ENCODE measurements around the gene SERTM1. TPM values are rescaled to one million over a fixed set of nuclear protein-coding genes. Genes with fewer than 3 reads are reported as not detected.
A peak's percentile ranks its signal among the peaks of the same experiment; 100 is the strongest.

SERTM1 gene
- total RNA-seq (ENCODE audit: insufficient read depth, low replicate concordance) = 5.8 TPM

DNA sequence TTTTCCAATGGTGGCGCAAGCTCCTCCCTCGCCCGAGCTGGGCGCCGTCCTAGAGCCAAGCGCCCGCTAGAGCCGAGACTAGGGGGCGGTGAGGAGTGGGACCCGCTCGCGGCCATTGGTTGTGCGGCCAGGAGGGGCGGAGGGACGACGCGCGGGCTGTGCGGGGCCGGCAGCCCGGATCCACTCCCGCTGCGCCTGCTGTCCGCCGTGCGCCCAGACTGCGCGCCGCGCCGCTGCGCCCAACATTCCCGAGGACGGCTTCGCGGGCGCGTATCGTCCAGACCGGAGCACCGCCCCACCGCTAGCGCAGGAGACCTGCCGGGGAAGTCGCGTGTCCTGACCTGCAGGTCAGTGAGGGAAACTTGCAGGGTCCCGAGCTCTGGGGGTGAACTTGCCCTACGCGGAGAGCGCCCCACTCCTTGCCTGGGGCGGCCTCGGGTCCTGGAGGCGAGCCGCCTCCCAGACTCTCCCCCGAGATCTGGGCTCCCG is at the start of gene SERTM1:
Gene SERTM1 (plus strand): TSS at position 183 of the 489 bp plus-strand sequence. CDS start 21,059 bp downstream, outside the sequence.
- peak; percentile 3 for DNase-seq (ENCODE audit: low spot score)

DNA sequence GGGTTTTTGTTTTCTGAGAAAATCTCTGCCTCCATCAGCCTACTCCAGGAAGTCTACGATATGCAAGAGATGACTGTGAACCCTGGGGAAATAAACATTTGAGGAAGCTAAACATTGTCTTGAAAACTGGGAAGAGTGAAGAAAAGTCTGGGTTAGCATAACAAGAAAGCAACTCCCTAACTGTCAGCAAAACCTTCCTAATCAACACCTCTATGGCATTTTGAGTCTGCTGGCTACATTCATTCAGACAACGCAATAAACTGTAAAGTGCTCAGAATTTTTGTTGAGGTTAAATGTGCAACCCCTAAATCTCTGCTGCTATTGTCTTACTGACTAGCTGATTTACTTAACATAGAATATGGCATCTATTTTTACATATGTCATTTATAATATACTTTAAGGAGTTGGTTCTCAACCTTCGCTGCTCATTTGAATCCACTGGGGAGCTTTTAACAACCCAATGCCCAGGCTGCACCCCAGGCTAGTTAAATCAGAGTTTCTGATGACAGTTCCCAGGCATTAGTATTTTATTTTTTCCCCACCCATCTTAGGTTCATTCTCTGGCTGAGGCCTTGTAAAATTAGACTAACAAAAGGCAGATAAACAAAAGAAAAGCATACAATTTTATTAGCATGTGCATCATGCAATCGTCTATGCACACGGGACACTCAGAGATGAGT is 45.3 kb upstream of the SERTM1 start:
- DNase-seq (ENCODE audit: low spot score) = no peak

DNA sequence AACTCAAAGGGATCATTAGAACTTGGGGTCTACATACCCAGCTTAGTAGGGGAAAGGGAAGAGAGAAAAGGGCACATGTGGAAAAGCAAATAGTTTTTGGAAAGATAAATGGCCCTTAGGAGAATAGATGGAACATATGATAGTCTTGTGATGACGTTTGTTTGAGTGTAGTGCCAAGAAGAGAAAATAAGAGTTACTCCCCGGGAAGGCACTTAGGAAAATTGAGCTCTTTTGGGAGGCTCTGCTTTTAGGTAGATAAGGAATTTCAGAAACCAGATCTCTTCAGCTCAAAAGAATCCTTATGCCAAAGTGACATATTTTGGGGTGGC is 44.8 kb upstream of the SERTM1 start:
- no peak for DNase-seq (ENCODE audit: low spot score)

DNA sequence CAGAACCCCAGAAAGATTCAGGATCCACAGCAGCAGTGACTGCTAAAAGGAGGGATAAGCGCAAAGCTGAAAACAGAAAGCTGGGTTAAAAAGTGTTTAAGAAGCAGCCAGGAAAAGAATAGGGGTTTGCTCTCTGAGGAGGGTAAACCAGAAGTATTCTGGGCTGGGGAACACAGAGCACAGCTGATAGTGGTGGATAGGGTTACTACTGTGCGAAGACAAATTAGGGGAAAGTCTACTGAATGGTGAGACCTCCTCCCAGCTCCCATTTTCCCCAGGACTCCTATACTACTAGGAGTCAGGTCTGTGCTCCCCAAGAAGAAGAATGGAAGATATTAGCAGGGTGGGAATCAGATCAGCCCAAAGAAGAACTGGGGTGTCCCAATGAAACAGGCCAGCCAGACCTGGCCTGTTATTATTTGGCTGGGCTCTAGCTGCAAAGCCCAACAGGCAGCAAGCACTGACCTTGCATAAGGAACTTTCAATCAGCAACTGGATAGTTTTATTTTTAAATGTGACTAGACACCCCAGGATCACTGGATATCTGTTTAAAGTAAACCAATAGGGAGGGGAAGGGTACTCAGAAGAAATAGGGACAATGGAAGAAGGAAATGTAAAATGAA is 43.5 kb upstream of the SERTM1 start:
- DNase-seq (ENCODE audit: low spot score) = no peak

DNA sequence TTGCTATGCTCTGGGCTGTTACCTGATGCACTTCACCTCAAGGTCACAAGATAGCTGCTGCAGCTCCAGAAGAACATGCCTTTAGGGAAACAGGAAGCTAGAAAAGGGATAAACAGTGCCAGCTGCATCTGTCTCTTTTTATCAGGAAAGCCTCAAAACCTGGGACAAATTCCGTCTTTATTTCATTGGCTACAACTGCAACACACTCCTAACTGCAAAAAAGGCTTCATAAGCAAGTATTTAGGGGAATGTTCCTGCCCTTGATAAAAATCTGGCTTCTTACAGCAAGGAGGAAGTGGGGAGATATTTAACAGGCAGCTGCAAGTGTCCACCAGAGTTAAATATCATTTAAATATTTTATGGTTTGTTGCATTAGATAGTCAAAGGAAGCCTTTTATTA is 34.2 kb upstream of the SERTM1 start:
- no peak for DNase-seq (ENCODE audit: low spot score)

- no peak for DNase-seq (ENCODE audit: low spot score)
Measured at GRCh38 chr13:36650611-36651010, 23.2 kb upstream of the SERTM1 start.

GRCh38 chr13:36665630-36666029 is 8.2 kb upstream of the SERTM1 start:
- DNase-seq (ENCODE audit: low spot score) = no peak

DNA sequence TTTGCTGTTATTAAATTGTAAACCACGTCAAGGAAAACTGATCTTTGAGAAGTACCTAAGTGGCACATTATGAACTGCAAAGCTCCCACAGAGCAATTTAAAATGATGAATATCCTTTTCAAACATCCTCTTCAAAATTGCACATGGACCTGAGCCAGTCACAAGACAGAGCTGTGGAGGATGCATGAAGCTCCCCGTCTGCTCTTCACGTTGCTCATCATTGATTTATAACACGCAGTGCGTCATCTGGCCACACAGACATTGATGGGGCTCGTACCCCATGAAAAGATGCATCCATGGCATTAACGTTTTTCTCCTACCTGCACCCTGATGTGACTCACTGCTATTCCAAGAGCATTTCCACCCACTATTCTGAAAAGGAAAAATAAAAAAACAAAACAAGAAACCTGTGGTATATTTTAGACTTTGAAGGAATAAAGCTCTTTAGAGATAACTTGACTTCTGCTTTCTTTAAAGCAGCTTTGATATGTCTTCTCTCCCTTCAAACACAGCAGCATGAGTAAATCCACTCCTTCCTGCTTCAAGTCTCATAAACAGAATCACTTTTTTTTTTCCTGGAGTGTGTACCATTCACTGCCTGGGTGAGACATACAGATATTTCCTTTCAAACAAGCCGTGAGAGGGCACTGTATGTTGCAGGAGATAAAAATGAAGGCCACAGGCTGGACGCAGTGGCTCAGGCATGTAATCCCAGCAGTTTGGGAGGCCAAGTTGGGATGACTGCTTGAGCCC is 7.2 kb upstream of the SERTM1 start:
- DNase-seq (ENCODE audit: low spot score) = peak; percentile 87

DNA sequence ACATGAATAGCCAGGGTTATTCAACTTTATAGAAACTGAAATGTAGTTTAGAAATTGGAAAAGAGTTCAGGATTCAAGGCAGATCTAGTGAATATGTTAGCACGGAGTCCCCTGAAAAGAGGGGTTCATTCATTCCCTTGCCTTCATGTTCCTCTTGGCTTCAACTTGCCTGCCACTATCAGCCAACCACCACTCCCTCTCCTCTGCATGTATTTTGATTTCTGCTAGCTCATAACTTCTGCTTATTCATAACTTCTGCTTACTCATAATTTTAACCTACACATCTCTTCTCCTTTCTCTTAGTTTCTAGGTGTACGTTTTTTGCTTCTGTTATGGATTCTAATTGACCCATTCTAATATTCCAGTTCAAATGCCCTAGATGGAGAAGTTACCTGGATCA is 5.5 kb upstream of the SERTM1 start:
- DNase-seq (ENCODE audit: low spot score) = no peak

DNA sequence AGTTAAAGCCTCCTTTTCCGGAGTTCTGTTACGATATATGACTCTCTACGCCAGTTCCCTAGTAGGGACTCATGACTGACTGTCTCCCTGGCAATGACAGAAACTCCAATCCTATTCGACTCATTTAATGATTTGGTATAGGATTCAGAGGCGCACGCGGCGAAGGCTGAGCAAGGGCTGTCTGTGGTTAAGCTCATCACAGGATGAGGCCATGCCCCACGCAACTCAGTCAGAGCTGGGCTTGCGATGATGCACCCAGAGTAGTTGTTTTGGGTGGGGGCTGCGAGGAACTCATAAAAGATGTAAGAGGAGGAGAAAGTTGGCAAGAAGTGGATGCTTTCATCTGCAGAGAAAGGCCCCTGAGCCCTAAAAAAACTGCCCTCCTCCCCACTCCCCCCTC is 468 bp upstream of the SERTM1 start:
- DNase-seq (ENCODE audit: low spot score) = no peak

- no peak for DNase-seq (ENCODE audit: low spot score)
Measured at GRCh38 chr13:36674337-36675212, 755 bp downstream of the SERTM1 start.

- DNase-seq (ENCODE audit: low spot score) = no peak
Measured at GRCh38 chr13:36675213-36675536, 1.4 kb downstream of the SERTM1 start.

DNA sequence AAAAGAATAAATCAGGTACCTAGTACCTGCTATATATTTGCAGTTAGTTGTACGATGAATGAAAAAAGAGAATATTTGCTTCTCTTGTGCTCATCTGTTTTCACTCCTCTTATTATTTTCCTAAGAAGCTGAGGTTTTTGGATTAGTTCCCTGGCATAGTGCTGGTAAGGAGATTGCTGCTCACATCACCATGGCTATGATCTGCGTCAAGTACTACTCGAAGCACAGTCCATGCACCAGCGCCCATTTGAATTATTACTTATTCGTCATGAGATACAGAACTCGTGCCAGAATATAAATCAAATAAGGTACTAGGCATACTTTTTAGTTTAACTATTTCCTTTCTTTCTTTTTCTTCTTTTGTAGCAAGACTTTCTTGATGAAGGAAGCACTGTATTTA is 7.1 kb downstream of the SERTM1 start:
- no peak for DNase-seq (ENCODE audit: low spot score)

- DNase-seq (ENCODE audit: low spot score) = no peak
Measured at GRCh38 chr13:36681894-36682624, 8.2 kb downstream of the SERTM1 start.

DNA sequence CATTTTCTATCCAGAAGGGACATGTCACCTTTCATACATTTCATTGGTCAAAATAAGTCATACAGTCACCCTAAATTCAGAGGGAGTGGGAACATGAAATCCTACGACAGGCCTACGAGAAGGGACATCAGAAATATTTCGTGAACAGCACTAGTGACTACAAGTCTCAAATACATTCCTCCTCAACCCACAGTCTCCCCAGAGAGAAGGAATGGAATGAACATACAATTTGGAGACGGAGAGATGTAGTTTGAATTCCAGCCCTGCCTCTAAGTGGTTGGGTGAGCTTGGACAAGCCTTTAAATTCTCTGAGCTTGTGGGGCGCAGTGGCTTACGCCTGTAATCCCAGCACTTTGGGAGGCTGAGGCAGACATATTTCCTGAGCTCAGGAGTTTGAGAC is 9.9 kb downstream of the SERTM1 start:
- no peak for DNase-seq (ENCODE audit: low spot score)

GRCh38 chr13:36685927-36686326 is 12.1 kb downstream of the SERTM1 start:
- peak; percentile 74 for DNase-seq (ENCODE audit: low spot score)

DNA sequence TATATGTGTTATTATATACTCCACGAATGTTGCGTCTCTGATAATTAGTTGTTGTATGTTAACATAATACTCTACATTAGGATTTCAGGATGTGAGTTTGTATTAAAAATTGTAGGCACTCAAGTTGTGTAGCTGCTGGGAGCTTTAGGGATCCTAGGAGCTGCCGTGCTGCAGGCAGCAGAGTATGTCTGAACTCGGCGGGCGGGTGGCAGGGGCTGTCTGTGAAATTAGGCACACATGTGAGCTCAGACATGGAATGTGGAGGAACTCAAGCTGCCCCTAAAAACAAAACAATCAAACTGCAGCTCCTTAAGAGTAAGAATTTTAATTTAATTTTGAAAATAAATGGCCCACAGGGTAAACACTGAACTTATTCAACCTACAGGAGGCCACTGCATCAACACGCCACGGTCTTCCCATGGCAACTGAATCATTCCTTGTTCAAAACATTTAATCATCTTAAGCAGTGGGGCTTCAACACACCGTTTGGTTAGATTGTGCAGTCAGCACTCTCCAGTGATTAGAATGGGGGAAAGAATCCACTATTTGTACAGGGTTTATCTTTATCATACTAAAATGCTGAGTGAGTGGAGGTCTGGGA is 22.7 kb downstream of the SERTM1 start:
- DNase-seq (ENCODE audit: low spot score) = no peak

DNA sequence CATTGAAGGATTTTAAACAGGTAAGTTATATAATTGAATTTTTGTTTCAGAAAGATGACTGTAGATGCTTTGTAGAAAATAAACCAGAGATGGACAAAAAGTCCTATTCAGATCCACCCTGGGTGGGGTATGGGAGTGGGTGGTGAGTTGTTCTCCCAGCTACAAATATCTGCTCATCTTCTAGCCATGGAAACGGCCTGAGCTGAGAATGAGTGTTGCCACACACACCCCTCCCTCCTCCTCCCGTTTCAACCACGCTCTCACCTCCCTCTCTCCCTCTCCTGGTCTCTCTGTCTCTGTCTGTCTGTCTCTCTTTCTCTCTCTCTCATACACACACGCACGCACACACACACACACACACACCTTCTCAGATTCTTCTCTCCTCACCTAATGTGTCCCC is 26.4 kb downstream of the SERTM1 start:
- no peak for DNase-seq (ENCODE audit: low spot score)

GRCh38 chr13:36706755-36707154 is 32.9 kb downstream of the SERTM1 start:
- DNase-seq (ENCODE audit: low spot score) = peak; percentile 23

- DNase-seq (ENCODE audit: low spot score) = no peak
Measured at GRCh38 chr13:36709136-36709890, 35.5 kb downstream of the SERTM1 start.
